Measurements from ENCODE around the gene RNPC3.

RNPC3 gene

GRCh38 chr1:103525607-103526507 is at the start of gene RNPC3:
RNPC3 (plus strand) TSS chr1:103525699; CDS start chr1:103526071, 372 bp downstream.
- DNase-seq (ENCODE audit: low spot score), result peak; percentile 89

- no peak for DNase-seq (ENCODE audit: low spot score)
Measured at GRCh38 chr1:103477101-103477500, 48.4 kb upstream of the RNPC3 start.

GRCh38 chr1:103489935-103490334 is 35.6 kb upstream of the RNPC3 start:
- DNase-seq (ENCODE audit: low spot score), result no peak

GRCh38 chr1:103492003-103492625 is 33.4 kb upstream of the RNPC3 start:
- no peak for DNase-seq (ENCODE audit: low spot score)

- DNase-seq (ENCODE audit: low spot score), result no peak
Measured at GRCh38 chr1:103496014-103496635, 29.4 kb upstream of the RNPC3 start.

- DNase-seq (ENCODE audit: low spot score), result no peak
Measured at GRCh38 chr1:103497404-103497803, 28.1 kb upstream of the RNPC3 start.

- no peak for DNase-seq (ENCODE audit: low spot score)
Measured at GRCh38 chr1:103509250-103509649, 16.2 kb upstream of the RNPC3 start.

GRCh38 chr1:103513711-103514110 is 11.8 kb upstream of the RNPC3 start:
- DNase-seq (ENCODE audit: low spot score), result no peak

- peak; percentile 68 for DNase-seq (ENCODE audit: low spot score)
Measured at GRCh38 chr1:103514920-103515503, 10.5 kb upstream of the RNPC3 start.

- DNase-seq (ENCODE audit: low spot score), result no peak
Measured at GRCh38 chr1:103516283-103516682, 9.2 kb upstream of the RNPC3 start.

GRCh38 chr1:103516693-103517092 is 8.8 kb upstream of the RNPC3 start:
- no peak for DNase-seq (ENCODE audit: low spot score)

GRCh38 chr1:103517380-103518047 is 8.0 kb upstream of the RNPC3 start:
- no peak for DNase-seq (ENCODE audit: low spot score)

GRCh38 chr1:103520822-103521221 is 4.7 kb upstream of the RNPC3 start:
- DNase-seq (ENCODE audit: low spot score), result no peak

- DNase-seq (ENCODE audit: low spot score), result no peak
Measured at GRCh38 chr1:103523346-103523745, 2.2 kb upstream of the RNPC3 start.

GRCh38 chr1:103525114-103525606 is 339 bp upstream of the RNPC3 start:
- DNase-seq (ENCODE audit: low spot score), result no peak

GRCh38 chr1:103527331-103527730 is 1.8 kb downstream of the RNPC3 start:
- no peak for DNase-seq (ENCODE audit: low spot score)

- DNase-seq (ENCODE audit: low spot score), result peak; percentile 29
Measured at GRCh38 chr1:103529746-103530145, 4.2 kb downstream of the RNPC3 start.

- no peak for DNase-seq (ENCODE audit: low spot score)
Measured at GRCh38 chr1:103538226-103538625, 12.7 kb downstream of the RNPC3 start.

- DNase-seq (ENCODE audit: low spot score), result no peak
Measured at GRCh38 chr1:103541431-103541830, 15.9 kb downstream of the RNPC3 start.

- no peak for DNase-seq (ENCODE audit: low spot score)
Measured at GRCh38 chr1:103546496-103546895, 21.0 kb downstream of the RNPC3 start.

- no peak for DNase-seq (ENCODE audit: low spot score)
Measured at GRCh38 chr1:103547840-103548239, 22.3 kb downstream of the RNPC3 start.

GRCh38 chr1:103560427-103560826 is 34.9 kb downstream of the RNPC3 start:
- no peak for DNase-seq (ENCODE audit: low spot score)
